ENCODE data around the gene RCC2.

RCC2 gene

GRCh38 chr1:17370618-17371017 is 68.9 kb downstream of the RCC2 start:
- DNase-seq, result no peak

GRCh38 chr1:17369466-17369865 is 70.0 kb downstream of the RCC2 start:
- no peak for DNase-seq

GRCh38 chr1:17365293-17365692 is 74.2 kb downstream of the RCC2 start:
- DNase-seq, result no peak

GRCh38 chr1:17363771-17364170 is 75.7 kb downstream of the RCC2 start:
- no peak for DNase-seq

- DNase-seq, result no peak
These were observed 76.1 kb downstream of the RCC2 start for GRCh38 chr1:17363351-17363750.

GRCh38 chr1:17361687-17362086 is 77.8 kb downstream of the RCC2 start:
- no peak for DNase-seq

GRCh38 chr1:17360272-17360956 is 79.1 kb downstream of the RCC2 start:
- no peak for DNase-seq

- no peak for DNase-seq
These were observed 79.7 kb downstream of the RCC2 start for GRCh38 chr1:17359808-17360207.

GRCh38 chr1:17359031-17359430 is 80.4 kb downstream of the RCC2 start:
- DNase-seq, result no peak

GRCh38 chr1:17358557-17358956 is 80.9 kb downstream of the RCC2 start:
- DNase-seq, result no peak

Data from NCI-H446 (cell line).